Measurements from ENCODE around the gene UTF1.

DNA sequence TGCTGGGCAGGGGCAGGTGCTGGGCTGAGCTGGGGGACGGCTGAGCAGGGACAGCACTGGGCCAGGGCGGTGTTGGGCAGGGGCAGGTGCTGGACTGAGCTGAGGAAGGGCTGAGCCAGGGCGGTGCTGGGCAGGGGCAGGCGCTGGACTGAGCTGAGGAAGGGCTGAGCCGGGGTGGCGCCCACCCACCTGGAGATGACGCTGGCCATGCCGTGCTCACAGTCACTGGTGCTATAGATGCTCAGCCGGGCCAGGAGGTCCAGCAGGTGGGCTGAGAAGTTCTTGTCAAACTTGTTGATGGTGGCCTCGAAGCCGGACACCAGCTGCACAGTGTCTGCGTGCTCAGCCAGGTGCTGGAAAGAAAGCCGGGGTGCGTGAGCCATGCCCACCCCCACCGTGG lies 51.1 kb downstream of the UTF1 start:
- TF ChIP-seq, protein P1, sequence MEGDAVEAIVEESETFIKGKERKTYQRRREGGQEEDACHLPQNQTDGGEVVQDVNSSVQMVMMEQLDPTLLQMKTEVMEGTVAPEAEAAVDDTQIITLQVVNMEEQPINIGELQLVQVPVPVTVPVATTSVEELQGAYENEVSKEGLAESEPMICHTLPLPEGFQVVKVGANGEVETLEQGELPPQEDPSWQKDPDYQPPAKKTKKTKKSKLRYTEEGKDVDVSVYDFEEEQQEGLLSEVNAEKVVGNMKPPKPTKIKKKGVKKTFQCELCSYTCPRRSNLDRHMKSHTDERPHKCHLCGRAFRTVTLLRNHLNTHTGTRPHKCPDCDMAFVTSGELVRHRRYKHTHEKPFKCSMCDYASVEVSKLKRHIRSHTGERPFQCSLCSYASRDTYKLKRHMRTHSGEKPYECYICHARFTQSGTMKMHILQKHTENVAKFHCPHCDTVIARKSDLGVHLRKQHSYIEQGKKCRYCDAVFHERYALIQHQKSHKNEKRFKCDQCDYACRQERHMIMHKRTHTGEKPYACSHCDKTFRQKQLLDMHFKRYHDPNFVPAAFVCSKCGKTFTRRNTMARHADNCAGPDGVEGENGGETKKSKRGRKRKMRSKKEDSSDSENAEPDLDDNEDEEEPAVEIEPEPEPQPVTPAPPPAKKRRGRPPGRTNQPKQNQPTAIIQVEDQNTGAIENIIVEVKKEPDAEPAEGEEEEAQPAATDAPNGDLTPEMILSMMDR (IDR thresholded peaks at IDR 0.05), result no peak
- TF ChIP-seq POLR2A (IDR thresholded peaks at IDR 0.05), result no peak

Measured in esophagus squamous epithelium (tissue), 4 donors.